Left lobe of liver (tissue), 2 donors: ENCODE results near the gene BCAS3. TPM values are rescaled to one million over a fixed set of nuclear protein-coding genes. Genes with fewer than 3 reads are reported as not detected.
"Not testable (repeated sequence)": the region's sequence is repeated elsewhere in the genome, so short reads cannot be mapped to it uniquely, and the experiment has no call there.

Source experiments
- ATAC-seq: fragments of 200-7000 bp; cut with Tn5 transposase; one replicate; pipeline ENCODE4 v1.9.1; 2020; ENCODE audit warnings: mild to moderate bottlenecking, moderate library complexity
- DNase-seq: peaks from one replicate; pipeline ENCODE4 v3.0.0-alpha.2; 2020; ENCODE audit warnings: low spot score
- total RNA-seq: library from RNA; stranded (reverse); gene quantifications from one replicate; pipeline ENCODE4 v1.2.1, GENCODE V29; 2021
- donor health status: DM: no; HTN: no; CAD: no; lungs with moderate emphysema.
- donor health status: DM: no; HTN: yes; CAD: no.

Gene BCAS3
- total RNA-seq, 1 donor from 2014 or later: 20.9 TPM

DNA sequence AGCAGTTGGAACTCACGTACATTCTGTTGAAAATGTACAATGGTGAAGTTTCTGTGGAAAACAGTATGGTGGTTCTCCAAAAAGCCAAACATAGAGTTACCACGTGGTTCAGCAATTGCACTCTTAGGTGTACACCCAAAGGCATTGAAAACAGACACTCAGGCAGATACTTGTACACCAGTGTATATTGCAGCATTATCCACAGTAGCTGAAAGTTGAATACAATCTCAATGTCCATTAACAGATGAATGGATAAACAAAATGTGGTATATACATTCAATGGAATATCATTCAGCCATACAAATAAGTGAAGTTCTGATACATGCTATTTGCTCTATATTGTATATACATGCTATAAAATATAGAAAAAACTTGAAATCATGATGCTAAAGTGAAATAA lies 745.2 kb downstream of the BCAS3 start:
- DNase-seq (no peak), ATAC-seq (no peak)

DNA sequence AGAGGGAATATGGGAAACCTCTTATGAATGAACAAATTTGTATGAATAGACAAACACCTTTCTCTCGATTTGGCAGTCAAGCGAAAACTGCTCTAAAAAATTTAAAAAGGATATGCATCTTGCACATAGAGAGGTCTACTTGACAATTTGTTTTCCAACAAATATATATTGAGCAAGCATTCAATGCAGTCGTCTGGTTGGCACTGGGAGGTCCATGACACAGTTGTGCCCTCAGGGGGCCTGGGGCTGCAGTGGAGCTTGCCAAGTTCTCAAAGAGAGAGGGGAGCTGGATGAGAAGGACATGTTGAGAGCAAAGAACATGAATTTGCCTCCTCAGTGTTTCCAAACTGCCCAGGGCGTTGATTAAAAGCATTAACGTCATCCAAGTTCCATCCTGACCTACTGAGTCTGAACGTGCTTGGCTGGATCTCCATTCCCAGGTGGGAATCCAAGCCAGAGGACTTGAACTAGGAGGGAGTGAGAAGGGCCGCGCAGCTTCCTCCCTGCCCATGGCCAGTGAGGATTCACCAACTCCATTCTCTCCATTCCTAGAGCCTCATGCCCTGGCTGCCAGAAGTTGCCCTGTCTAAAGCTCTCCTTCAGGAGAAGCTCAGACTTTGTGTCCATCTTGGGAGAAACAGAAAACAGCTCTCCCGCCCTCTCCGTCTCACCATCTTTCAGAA lies 746.5 kb downstream of the BCAS3 start:
- DNase-seq (no peak), ATAC-seq (no peak)

DNA sequence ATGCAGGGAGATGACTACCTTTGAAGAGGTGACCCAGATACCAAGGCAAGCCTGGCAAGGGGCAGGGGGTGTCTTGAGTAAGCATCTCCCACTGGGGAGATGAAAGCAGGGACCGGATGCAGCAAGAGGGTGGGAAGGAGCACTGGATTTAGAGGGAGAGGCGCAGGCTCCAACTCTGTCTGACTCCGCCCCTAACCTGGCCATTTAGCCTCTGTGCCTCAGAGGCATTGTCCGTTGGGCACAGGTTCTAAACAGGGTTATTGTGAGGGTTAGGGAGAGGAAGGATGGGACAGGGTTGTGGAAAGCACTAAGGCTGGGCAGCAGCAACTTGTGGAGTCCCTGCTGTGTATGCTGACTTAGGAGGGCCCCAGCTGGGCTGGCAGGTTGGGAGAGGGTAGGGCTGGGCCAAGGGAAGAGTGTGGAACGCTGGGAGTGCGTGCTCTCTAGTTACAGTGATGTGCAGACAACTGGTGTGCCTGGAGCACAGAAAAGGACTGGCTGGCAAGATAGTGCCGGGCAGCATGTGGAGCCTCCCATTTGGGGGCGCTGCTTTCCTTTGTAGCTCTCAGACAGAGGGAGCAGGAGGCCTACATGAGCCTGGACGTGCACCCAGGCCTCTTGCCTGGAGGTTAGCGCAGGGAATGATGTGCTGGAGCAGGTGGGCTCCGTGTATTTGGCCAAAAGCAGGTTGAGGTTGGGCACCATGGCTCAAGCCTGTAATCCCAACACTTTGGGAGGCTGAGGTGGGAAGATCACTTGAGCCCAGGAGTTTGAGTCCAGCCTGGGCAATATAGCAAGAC lies 748.2 kb downstream of the BCAS3 start:
- DNase-seq: no peak
- ATAC-seq: no peak

DNA sequence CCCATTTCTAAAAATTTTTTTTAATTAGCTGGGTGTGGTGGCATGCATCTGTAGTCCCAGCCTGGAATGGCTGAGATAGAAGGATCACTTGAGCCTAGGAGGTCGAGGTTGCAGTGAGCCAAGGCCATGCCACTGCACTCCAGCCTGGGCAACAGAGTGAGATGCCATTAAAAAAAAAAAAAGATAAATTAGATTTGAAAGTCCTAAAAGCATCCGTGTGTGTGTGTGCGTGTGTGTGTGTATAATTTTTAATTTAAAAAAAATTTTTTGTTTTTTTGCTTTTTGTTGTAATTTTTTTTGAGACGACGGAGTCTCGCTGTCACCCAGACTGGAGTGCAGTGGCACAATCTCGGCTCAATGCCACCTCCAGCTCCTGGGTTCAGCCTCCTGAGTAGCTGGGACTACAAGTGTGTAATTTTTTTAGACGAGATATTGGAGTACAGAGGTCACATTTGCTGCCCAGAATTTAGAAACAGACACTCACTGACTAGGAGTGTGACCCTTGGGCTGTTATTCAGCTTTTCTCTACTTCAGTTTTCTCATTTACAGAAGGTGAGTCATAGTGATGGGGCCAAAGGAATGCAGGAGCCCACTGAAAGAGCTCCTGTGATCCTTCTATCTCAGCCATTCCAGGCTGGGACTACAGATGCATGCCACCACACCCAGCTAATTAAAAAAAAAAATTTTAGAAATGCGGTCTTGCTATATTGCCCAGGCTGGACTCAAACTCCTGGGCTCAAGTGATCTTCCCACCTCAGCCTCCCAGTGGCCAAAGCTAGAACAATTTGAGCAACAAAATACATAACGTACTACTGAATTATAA lies 749.0 kb downstream of the BCAS3 start:
- DNase-seq (no peak), ATAC-seq (no peak)

DNA sequence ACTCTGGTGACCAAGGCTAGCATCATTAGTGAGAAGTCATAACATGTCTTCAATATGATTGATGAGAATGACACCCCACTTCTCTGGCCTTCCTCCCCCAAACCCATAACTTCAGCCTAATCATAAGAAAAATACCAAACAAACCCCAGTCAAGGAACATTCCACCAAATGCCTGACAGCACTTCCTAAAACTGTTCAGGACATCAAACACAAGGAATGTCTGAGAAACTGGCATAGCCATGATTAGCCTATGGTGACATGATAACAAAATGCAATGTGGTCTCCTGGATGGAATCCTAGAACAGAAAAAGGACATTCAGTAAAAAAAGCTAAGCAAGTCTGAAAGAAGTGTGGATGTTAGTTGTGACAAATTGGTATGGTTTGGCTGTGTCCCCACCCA lies 749.9 kb downstream of the BCAS3 start:
- no peak for ATAC-seq
- no peak for DNase-seq

DNA sequence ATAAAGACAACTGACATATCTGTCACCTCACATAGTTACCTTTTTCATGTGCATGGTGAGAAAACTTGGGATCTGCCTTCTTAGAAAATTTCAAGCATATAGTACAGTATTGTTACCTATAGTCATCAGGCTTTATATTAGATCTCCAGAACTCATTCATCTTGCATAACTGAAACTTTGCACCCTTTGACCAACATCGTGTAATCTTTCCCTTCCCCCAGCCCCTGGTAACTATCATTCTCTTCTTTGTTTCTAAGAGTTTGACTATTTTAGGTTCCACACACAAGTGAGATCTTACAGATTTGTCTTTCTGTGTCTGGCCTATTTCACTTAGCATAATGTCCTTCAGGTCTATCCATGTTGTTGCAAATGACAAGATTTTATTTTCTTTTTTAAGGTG lies 751.6 kb downstream of the BCAS3 start:
- DNase-seq (no peak), ATAC-seq (no peak)

DNA sequence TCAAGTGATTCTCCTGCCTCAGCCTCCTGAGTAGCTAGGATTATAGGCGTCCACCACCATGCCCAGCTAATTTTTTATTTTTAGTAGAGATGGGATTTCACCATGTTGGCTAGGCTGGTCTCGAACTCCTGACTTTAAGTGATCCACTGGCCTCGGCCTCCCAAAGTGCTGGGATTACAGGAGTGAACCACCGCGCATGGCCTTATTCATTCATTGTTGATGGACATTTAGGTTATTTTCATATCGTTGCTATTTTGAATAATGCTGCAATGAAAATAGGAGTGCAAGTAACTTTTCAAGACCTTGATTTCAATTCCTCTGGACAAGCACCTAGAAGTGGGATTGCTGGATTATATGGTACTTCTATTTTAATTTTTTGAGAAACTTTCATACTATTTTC lies 752.2 kb downstream of the BCAS3 start:
- ATAC-seq, DNase-seq: not testable (repeated sequence)

DNA sequence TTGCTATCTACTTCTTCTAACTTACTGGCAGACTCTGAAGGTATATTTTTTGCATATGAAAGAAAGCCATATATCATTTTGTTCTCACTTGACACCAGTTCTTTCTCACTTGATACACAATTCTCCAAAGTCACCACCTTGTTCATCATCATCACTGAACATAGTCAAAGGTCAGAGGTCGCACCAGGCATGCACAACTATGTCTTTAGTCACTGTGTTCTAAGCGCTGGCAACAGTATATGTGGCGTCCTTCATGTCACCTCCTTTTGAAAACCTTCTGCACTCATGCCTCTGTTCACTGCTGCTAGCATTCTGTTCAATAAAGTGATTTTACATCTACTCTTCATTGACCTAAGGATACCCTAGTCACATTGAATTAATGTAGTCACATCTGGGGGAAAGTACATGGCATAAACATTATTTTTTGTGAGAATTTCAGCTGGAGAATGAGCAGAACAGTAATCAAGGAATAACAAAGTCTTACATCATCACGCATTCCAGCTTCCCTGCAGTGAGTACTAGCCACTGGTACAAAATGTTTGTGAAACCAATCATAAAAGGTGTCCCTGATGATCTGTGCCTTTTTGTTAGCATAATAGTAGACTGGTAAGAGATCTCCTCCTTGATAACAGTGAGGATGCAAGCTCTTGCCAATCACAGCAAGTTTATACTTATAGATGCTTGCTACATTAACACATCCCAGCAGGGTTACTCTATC lies 754.1 kb downstream of the BCAS3 start:
- DNase-seq (no peak), ATAC-seq (no peak)

DNA sequence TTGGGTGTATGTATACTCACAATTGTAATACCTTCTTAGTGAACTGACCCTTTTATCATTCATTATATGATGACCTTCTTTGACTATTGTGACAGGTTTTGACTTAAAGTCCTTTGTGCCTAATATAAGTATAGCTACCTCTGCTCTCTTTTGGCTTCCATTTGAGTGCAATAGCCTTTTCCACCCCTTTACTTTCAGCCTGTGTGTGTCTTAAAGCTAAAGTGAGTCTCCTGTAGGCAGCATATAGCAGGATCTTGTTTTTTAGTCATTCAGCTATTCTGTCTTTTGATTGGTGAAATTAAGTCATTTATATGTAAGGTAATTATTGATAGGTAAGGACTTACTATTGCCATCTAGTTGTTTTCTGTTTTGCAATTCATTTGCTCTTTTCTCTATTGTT lies 758.6 kb downstream of the BCAS3 start:
- no peak for ATAC-seq
- no peak for DNase-seq

DNA sequence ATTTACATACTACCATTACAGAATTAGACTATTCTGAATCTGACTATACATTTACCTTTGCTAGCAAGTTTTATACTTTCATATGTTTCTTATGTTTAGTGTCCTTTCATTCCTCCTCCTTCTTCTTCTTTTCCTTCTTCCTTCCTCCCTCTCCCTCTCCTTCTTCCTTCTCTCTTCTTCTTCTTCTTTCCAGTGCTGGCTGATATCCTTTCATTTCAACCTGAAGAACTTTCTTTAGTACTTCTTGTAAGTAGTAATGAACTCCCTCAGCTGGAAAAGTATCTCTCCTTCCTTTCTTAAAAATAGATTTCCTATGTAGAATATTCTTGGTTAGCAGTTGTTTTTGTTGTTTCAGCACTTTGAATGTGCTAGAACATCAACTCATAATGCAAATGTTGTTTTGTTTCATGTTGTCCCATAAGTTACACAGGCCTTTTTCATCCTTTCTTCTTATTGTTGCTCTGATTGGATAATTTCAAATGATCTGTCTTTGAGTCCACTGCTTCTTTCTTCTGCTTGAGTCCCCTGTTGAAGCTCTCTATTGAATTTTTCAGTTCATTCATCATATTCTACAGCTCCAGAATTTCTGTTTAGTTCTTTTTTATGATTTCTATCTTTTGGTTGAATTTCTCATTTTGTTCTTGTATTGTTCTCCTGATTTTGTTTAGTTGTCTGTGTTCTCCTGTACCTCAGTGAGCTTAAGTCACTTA lies 759.5 kb downstream of the BCAS3 start:
- no peak for DNase-seq
- no peak for ATAC-seq

DNA sequence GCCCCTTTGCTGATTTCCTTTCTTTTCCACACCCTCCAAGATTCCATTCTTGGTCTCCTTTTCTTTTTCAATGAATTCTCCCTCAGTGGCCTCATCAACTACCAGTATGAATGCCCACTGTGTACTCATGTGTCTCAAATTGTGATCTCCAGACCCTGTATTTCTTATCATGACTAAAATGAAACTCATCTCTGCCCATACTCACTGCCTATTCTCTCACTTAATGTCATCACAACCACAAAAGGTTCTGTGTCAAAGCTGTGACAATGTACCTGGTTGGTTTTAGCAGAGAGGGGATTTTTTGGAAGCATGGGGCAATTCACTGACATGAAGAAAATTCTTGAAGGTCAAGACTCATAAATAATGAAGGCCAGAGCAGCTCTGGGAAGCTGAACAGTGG lies 763.0 kb downstream of the BCAS3 start:
- ATAC-seq (no peak), DNase-seq (no peak)

DNA sequence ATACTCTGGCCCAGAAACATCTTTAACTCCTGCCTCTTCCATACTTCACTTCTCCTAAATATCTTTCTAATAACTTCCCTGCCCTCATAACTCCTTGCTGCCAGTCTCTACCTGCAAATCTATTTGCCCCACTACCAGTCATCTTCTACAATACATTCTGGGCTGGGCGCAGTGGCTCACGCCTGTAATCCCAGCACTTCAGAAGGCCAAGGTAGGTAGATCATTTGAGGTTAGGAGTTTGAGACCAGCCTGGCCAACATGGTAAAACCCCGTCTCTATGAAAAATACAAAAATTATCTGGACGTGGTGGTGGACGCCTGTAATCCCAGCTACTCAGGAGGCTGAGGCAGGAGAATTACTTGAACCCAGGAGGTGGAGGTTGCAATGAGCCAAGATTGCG lies 763.9 kb downstream of the BCAS3 start:
- DNase-seq, ATAC-seq: not testable (repeated sequence)

DNA sequence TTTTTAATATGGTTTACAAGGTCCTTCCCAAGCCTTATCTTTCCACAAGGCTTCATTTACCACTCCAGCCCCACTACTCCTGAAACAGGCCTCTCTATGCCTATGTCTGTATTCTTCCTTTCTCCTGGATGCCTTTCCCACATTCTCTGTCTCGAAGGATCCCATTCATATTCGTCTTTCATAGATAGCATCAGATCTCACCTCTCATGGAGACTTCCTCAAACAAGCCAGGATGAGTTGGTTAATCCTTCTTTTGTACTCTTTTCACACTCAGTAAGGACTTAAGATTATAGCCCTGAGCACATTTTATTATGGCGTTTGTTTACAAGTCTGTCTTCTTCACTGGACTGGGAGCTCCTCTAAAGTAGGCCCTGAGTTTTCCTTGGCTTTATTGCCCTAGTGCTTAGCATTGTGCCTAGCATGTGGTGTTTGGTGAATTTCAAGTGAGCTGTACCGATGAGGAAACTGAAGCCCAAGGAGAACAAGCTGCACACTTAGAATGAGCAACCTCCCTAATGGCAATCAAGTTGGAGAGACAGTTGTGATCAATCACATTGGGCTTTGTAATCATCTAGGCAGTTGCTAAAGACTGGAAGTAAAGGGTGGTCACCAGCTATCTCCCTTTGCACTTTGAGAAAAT lies 764.6 kb downstream of the BCAS3 start:
- ATAC-seq (no peak), DNase-seq (no peak)

Other genes with a start within 250 kb of the BCAS3 start
- 13.6 TPM for gene APPBP2, start 151.6 kb upstream of the BCAS3 start, total RNA-seq
- gene PPM1D, start 77.7 kb upstream of the BCAS3 start, total RNA-seq: 5.0 TPM